HG02763 (cell line): Measurements from ENCODE around the gene USP34.

Source experiments
- ATAC-seq: cut with Tn5 transposase; IDR thresholded peaks from one replicate; pipeline ENCODE4 v1.9.1; 2021; ENCODE audit warnings: mild to moderate bottlenecking, moderate library complexity; ENCODE audit not compliant: unreplicated experiment

USP34 gene

DNA sequence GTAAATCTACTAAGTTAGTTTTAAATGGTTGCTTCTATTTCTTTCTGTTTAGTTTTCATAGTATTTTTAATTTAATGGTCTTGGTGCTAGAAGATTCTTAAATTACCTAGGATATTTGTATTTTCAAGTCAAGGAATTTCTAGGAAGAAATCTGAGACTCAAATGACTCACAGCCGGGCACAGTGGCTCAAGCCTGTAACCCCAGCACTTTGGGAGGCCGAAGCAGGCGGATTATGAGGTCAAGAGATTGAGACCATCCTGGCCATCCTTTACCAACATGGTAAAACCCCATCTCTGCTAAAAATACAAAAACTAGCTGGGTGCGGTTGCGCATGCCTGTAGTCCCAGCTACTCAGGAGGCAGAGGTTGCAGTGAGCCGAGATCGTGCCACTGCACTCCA is 213.4 kb downstream of the USP34 start:
- no peak for ATAC-seq

DNA sequence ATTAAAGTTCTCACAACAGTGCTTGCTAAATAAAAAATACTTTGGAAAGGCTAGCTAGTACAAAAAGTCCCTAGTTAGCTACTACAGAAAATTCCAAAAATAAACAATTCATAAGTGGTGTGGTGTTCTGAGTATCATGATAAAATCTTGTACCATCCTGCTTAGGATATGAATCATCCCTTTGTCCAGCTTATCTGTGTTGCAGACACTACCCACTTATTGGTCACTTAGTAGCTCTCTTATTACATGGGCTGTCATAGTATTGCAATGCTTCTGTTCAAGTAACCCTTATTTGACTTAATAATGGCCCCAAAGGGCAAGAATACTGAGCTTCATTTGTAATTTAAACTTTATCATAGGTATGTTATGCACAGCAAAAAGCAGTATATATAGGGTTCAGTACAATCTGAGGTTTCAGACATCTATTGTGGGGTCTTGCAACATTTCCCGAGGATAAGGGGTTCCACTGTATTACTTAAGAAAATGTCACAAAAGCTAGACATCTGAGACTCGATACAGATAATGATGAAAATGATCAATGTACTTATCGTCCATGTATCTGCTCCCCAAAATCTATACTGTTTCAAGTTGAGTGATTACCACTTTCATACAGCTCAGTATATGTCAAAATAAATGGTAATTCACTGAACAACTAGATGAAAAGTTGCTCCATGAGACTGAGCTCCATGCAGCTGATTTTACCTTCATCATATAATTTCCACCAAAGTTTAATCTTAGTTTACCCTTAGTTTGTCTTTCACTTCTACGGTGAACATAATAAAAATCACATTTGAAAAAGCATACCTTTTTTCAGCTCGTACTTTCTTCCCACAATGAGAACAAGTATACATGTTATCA is 215.1 kb downstream of the USP34 start:
- ATAC-seq: no peak

DNA sequence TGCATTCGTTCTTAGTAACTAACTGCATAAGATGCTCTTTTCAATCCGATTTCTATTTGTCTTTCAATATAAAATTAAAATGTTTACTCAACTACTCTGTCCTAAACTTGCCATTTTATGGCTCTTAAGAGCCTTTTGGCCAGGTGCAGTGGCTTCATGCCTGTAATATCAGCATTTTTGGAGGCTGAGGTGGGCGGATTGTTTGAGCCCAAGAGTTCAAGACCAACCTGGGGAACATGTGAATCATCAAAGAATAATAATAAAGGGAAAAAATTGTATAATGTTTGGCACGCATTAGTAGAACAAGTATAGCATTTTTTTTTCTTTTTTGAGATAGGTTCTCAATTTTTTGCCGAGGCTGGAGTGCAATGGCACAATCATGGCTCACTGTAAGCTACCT is 216.4 kb downstream of the USP34 start:
- ATAC-seq: no peak

DNA sequence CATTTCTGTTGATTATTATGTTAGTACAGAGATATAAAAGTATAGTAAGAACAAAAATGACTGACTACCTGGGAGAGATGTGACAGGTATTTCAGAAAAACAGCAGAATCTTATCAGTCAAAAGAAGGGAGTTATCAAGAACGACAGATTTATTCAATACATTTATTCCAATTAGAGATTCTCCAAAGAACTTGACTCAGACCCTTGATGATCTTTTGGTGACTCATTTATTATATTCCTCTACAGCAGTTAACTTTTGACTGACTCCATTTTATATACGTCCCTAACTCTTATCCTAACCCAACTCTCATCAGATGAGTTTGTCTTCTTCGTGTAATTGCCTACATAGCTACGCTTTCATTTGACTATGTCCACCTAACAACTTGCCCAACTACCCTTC is 217.8 kb downstream of the USP34 start:
- no peak for ATAC-seq

GRCh38 chr2:61252031-61252430 is 218.9 kb downstream of the USP34 start:
- no peak for ATAC-seq

- no peak for ATAC-seq
Observed at GRCh38 chr2:61249521-61250071, 221.3 kb downstream of the USP34 start.

- no peak for ATAC-seq
Observed at GRCh38 chr2:61247204-61247812, 223.6 kb downstream of the USP34 start.

GRCh38 chr2:61244694-61245093 is 226.2 kb downstream of the USP34 start:
- ATAC-seq: no peak

GRCh38 chr2:61241266-61241665 is 229.6 kb downstream of the USP34 start:
- no peak for ATAC-seq

- no peak for ATAC-seq
Observed at GRCh38 chr2:61238219-61239012, 232.5 kb downstream of the USP34 start.

GRCh38 chr2:61235716-61236115 is 235.2 kb downstream of the USP34 start:
- no peak for ATAC-seq

DNA sequence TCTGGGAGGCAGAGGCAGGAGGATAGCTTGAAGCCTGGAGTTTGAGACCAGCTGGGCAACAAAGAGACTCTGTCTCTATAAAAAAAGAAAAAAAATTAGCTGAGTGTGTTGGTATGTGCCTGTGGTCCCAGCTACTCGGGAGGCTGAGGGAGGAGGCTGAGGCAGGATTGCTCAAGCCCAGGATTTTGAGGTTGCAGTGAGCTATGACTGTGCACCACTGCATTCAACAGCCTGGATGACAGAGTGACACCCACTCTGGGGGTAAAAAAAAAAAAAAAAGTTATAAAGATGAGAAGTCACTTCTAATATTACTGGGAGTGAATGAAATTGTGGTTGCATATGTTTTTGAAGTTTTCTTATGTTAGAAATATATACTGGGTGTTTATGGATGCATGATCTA is 237.3 kb downstream of the USP34 start:
- ATAC-seq: no peak

DNA sequence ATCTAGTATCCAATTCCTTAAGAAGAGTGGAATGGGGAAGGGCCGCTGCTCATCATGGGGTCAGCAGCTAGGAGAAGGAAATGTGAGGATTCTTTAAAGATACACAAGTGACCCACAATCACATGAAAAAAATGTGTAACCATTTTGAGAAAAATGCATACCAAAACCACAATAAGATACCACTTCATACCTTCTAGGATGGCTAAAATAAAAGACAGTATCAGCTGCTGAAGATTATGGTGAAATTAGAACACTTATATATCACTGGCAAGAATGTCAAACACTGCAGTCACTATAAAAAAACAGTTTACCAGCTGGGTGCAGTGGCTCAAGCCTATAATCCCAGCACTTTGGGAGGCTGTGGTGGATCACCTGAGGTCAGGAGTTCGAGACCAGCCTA is 241.0 kb downstream of the USP34 start:
- no peak for ATAC-seq

GRCh38 chr2:61222567-61222966 is 248.3 kb downstream of the USP34 start:
- no peak for ATAC-seq

DNA sequence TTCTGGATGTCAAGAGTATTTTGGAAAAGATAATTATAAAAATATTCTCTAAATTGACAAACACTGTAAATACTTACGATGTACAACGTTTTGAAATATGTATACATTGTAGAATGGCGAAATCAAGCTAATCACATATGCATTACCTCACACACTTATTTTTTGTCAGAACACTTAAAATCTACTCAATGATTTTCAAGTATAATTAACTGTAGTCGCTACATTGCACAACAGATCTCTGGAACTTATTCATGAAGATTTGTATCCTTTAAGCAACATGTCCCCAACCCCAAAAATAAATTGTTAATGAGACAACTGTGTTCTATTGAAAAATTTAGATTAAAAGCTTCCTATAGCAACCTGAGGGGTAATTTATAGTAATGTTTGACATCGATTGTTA is 249.1 kb downstream of the USP34 start:
- no peak for ATAC-seq

GRCh38 chr2:61220768-61221167 is 250.1 kb downstream of the USP34 start:
- ATAC-seq: no peak

DNA sequence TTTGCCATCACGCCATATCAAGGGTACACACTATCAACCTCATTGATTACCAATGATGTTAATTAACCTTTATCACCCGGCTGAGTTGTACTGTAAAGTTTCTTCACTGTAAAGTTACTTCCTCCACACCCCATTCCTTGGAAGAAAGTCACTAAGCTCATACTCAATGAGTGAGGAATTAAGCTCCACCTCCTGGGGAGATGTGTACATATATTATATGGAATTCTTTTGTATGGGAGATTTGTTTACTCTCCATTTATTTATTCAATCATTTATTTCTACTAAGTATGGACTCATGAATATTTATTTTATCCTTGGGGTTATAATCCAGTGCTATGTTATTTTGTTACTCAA is 252.1 kb downstream of the USP34 start:
- ATAC-seq: no peak

- ATAC-seq: no peak
Observed at GRCh38 chr2:61218076-61218816, 252.6 kb downstream of the USP34 start.

- ATAC-seq: no peak
Observed at GRCh38 chr2:61214171-61214570, 256.7 kb downstream of the USP34 start.

GRCh38 chr2:61210332-61210981 is 260.4 kb downstream of the USP34 start:
- ATAC-seq: no peak
